ENCODE results near the gene EIF4EBP3.

Gene EIF4EBP3

DNA sequence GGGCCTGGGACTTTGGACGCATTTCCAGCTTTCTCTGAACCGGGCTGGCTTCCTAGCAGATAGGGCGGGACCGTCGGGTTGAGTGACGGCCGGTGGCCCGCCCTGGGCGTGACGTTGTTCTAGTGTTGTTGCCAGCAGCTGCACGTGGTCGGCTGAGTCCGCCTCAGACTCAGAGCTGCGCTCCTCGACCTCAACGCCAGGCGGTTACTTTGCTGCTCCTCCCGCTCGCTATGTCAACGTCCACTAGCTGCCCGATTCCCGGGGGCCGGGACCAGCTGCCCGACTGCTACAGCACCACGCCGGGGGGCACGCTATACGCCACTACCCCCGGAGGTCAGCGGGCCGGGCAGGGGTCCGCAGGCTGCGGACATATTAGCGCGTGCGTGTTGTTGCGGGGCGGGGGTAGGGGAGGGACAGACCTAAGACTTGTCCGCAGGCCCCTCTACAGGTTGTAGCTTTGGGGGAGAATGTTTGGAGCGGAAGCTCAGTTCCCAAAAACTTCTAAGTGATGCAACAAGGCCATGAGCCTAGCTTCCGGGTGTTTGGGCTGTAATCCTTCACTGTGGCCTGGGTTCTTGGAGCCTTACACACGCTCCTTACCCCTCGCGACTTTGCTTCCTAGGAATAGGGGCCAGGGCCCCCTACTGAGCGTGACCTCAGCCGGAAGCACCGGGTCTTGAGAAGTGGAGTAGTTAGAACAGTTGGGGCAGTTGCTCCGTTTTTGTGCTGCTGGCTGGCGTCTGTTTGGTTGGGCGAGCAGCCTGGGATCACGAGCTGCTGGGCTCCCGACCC, at the start of gene EIF4EBP3:
Gene EIF4EBP3, plus strand, starts transcription at position 155 of the 792 bp plus-strand sequence. Its CDS starts 76 bp downstream, at position 231.
- peak; percentile 73 for DNase-seq

DNA sequence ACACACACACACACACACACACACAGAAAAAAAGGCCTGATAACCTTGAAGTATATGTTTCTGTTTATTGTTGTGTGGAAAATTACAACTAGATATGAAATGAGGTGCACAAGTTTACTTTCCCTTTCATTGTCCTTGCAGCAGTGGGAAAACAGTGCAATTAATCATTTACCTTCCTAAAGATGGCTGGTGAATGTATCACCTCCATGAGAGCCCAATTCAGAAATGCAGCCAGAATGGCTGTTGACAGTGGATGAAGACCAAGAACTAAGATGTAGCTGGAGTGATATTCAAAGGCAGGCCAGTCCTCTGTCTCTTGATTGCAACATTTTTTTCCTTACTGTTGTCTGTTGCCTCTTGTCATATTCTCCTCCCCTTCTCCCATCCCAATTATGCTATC, 49.6 kb upstream of the EIF4EBP3 start:
- DNase-seq: no peak

DNA sequence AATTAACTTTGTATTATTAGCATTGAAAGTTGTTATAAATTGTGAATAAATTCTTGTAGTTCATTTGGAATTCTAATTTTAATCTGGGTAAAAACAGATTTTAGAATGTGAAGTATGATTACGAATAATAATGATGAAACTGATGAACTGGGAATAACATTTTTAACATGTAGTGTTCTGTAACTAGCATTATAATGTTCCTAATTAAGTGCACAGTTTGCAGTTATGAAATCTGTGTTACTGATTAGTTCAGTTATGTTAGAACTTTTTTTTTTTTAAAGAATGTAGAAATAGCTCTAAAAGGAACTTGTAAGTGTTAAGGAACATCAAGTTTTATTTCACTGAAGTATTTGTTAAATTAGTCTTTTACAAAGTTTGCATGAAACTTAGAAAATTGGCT, 48.9 kb upstream of the EIF4EBP3 start:
- no peak for DNase-seq

DNA sequence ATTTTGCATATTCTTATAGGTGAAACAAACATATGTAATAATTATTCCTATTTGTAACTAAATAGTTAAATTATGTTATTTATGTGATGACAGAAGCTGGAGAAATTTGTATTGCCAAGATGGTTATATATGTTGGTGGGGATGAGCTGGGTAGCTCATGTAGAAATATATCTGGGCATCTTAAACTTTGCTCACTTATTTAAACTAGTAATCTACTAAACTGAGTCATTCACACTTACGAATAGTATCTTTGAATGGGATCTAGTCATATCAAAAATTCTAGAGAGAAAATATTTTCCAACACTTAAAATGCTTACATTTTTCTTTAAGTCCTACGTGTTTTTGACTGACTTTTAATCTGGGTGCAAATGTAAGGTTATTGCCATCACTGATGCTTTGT, 44.6 kb upstream of the EIF4EBP3 start:
- no peak for DNase-seq

DNA sequence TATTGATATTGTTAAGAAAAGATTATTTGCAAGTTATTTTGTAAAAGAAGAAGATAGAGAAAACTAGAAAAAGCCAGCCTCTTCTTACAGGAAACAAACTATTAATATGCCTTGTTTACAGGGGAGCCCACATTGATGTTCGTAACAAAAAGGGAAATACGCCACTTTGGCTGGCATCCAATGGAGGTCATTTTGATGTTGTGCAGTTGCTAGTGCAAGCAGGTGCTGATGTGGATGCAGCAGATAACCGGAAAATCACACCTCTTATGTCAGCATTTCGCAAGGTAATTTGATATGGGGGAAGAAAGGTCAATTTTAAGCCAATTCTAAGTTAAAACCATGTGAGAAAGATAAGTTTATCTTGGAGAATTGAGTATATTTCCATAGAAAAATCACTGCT, 37.6 kb upstream of the EIF4EBP3 start:
- peak; percentile 45 for DNase-seq

DNA sequence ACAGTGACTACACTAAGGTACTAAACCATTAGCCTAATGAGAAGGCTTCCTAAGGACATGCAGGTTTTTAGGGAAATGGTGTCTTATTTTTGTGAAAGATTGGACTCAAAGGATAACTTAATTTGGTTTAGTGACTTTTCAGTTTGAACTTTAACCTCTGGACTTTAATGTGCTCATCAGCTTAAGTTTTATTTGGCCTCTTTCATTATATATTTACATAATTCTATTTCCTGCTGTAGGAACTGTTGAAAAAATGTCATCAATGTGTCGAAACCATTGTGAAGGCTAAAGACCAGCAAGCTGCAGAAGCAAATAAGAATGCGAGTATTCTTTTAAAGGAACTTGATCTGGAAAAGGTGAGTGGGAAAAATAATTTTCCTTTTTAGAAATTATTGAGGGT, 34.3 kb upstream of the EIF4EBP3 start:
- DNase-seq: no peak

DNA sequence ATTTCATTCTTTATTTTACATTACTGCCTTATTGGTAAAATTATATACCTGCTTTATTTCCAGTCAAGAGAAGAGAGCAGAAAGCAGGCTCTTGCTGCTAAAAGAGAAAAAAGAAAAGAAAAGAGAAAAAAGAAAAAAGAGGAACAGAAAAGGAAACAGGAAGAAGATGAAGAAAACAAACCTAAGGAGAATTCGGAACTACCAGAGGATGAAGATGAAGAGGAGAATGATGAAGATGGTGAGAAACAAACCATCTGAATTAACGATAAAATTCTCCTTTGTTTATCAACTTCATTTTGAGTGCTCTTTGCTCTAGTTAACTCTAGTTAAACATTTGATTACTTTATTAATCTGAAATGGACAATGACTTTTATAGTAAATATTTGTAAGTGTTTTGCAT, 23.5 kb upstream of the EIF4EBP3 start:
- DNase-seq: no peak

DNA sequence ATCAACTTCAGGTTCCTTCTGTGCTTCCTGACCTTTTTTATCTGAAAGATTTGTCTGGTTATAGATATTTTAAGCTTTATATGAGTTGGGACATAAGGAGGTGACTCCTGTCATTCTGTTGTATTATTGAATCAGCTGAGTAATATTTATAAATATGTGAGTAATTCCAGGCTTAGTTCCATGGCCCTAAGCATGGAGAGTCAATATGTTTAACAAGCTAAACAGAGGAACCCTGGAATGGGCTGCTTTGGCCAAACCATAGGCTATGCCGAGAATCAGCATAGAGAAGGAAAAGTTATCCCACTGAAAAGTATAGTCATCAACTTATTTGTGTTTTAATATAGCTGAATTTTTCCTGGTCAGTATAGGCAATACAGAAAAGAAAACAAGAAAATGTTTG, 7.2 kb upstream of the EIF4EBP3 start:
- DNase-seq: no peak

DNA sequence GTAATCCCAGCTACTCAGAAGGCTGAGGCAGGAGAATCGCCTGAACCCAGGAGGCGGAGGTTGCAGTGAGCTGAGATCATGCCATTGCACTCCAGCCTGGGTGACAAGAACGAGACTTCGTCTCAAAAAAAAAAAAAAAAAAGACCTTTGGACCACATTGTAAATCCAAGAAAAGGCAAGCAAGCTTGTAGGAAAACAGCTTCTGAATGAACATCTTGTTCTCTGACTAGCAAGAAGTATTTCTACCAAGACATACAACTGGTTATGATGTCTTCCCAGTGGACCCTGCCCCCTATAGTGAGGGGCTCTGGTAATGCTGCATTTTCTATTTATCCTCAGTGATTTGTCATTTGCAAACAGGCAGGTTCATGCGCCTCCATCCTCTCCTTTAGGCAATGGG, 4.5 kb upstream of the EIF4EBP3 start:
- DNase-seq: no peak

DNA sequence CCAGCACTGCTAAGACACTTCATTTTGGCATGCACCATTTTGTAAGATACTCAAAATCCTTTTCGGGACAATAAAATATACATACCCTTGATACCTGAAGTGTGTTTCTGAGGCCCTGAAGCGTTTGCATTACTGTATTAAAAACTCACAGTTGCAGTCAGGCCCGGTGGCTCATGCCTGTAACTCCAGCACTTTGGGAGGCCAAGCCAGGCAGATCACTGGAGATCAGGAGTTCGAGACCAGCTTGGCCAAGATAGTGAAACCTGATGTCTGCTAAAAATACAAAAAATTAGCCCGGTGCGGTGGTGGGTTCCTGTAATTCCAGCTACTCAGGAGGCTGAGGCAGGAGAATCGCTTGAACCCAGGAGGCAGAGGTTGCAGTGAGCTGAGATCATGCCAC, 2.5 kb upstream of the EIF4EBP3 start:
- no peak for DNase-seq

DNA sequence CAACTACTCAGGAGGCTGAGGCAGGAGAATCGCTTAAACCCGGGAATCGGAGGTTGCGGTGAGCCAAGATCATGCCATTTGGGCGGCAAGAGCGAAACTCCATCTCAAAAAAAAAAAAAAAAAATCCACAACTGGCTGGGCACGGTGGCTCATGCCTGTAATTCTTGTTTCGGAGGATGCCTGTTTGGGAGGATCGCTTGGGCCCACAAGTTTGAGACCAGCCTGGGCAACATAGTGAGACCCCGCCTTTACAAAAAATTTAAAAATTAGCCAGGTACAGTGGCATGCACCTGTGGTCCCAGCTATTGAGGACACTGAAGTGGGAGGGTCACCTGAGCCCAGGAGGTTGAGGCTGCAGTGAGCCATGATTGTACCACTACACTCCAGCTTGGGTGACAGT, 1.9 kb upstream of the EIF4EBP3 start:
- no peak for DNase-seq

DNA sequence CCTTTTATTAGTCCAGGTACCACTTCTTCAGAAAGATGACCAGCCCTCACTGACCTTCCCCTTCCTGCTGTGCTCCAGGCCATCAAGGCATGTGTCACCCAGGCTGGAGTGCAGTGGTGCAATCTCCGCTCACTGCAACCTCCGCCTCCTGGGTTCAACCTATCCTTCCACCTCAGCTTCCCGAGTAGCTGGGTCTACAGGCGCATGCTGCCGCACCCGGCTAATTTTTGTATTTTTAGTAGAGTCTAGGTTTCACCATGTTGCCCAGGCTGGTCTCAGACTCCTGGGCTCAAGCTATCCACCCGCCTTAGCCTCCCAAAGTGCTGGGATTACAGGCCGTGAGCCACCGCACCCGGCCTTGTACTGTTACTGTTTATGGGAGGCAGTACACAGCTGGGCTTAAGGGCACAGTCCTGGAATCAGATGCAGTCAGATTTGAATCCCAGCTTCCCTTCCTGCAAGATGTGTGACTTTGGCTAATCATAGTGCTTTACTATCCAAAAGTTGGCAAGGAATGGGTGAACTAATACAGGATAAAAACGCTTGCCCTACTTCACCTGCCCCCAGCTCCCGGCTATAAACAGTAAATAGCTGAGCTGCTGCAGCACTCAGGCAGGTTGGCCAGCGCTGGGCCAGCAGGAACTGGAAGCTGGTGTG, 483 bp upstream of the EIF4EBP3 start:
- no peak for DNase-seq

DNA sequence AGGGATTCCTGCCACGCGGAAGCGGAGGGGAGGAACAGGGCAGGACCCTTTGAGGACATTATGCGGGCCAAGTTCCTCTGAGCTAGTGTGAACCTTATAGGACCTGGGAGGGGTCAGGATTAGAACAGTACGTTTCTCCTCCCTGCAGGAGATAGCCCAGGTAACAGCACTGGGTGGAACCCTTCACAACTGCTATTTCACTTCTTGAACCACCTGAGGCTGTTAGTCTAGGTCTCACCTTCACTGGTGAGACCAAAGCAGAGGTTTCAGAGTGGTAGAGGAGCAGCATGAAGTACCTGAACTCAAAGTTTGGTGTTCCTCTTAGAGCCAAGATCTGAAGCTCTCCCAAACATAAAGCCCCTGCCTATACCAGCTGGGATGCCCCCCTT, 832 bp downstream of the EIF4EBP3 start:
- no peak for DNase-seq

DNA sequence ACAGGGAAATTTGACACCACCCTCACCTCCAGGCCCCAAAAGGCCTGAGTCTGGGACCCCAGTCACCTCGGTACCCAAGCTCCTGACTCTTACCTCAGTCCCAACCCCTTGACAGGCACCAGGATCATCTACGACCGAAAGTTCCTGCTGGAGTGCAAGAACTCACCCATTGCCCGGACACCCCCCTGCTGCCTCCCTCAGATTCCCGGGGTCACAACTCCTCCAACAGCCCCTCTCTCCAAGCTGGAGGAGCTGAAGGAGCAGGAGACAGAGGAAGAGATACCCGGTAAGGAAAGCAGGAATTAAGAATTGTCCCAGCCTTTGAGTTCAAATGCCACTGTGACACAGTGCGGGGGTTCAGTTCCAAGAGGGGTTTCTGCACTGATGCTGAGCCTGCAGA, 1.3 kb downstream of the EIF4EBP3 start:
- no peak for DNase-seq

DNA sequence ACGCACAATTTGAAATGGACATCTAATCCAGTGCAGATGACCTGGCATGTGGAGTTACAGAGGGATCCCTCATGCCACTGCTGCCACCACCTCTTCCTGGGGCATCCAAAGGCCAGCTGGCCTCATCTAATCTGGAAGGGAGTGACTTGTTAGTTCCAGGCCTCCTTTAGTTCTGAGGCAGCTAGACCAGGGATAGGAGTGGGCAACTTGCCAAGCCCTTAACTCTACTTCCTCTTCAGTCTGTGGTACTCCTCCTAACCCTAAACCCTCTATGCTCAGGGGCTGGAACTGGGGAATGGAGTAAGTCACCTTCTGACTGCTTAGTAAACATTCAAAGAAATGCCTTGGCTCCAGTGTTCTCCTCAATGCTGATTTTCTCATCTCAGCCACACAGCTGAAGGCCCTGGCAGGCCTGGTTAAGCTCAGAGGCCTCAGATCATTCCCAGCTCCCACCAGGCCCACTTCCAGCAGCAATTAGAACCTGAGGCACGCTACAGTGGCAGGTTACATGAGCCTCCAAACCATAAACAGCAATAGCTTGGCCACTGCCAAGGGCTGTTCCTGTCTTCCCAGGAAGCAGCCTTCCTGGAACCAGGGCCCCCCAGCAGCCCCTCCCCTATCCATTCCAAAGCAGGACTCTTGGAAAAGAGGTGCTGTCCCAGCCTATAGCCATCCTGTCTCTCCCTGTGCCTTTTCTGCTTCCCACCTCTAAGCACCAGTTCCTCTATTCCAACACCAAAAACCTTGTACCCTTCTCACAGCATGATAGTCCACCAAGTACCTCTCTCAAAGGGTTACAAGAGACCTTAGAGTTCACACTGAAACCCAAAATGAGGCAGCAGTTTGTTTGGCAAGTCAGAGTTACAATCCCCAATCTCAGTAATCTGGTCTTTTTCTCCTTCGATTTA, 2.0 kb downstream of the EIF4EBP3 start:
- DNase-seq: no peak

DNA sequence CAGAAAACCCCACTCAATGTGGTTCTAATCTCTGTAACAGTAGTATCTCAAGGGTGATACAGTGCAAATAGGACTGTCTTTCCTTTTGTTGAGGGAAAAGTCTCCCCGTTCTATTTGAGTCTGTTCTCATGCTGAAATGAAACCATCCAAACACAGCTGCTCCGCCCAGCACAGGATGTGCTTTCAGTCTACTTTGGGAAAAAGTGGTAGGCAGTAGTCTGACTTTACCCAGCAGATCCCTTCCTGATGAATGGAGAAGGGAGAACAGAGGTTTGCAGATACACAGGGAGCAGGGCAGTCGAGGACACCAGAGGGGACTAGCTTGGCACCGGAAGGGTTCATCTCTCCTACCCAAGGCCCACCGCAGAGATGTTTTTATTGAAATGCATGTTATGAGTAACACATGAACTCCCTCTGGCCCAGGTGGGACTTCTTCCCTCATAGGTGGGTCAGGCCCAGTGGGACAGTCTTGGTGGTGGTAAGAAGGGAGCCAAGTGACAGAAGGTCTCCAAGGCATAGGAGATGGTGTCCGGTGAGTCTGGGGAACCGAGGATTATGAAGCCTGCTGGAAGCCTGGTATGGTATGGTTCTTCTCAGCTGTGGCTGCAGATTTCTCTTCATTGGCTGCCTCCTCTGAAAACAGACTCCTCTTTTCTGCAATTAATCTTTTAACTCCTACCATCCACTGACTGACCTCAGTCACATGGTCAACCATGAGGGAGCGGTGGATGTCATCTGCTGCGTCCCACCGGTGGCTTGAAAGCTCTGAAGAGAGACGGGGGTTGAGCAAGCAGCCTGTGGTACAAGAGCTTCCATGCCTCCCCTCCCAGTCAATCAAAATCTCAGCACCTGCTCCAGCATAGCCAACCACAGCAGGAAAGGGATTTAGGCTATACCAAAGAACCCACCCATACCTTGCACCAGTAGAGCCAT, 3.0 kb downstream of the EIF4EBP3 start:
- no peak for DNase-seq

DNA sequence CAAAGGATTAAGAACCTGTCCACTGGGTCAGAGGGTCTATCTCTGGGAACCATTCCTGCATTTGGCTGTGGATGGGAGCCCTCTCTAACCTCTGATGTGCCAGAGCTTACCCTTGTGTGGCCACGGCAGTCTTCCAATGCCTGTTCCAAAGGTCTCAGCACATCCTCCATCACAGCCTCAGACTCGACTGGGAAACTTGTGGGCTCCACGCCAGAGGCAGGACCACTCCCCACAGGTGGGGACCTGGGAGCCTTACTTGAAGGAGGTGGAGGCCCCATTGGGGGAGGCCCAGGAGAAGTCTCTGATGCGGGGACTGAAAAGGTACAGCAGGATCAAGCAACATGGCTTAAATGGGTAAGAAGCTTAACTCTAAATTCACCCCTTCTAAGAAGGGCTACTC, 4.4 kb downstream of the EIF4EBP3 start:
- DNase-seq: no peak

DNA sequence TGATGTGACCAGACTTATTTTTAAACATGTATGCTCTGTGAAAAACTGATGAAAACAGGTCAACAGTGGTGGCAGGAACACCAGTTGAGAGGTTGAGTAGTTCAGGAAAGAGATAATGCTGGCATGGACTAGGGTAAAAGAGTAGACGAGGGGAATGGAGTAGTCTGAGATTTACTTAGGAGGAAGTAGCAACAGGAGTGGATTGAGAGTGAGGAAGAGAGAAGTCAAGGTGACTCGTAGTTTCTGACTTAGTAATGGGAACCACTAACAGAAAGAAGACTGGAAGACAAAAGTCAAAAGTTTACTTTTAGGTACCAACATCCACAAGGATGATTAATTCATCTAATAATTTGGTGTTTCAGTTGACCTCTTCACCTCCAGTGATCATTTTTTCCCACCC, 6.2 kb downstream of the EIF4EBP3 start:
- no peak for DNase-seq

DNA sequence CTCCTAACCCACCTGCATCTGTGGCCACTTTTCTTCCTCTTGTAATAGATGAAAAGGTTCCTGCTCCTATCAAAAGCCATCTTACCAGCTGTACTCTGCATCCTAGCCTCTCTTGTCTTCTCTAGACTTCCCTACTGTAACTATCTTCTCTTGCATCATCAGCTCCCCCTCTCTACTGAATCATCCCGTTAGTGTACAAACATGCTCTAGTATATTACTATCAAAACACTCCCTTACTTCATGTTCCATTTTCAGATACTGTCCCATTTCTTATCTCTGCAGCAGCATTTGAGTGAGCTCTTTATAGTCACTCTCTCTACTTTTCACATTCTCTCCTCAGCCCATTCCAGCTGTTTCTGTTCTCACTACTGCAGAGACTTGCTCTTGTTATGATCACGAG, 7.0 kb downstream of the EIF4EBP3 start:
- no peak for DNase-seq

DNA sequence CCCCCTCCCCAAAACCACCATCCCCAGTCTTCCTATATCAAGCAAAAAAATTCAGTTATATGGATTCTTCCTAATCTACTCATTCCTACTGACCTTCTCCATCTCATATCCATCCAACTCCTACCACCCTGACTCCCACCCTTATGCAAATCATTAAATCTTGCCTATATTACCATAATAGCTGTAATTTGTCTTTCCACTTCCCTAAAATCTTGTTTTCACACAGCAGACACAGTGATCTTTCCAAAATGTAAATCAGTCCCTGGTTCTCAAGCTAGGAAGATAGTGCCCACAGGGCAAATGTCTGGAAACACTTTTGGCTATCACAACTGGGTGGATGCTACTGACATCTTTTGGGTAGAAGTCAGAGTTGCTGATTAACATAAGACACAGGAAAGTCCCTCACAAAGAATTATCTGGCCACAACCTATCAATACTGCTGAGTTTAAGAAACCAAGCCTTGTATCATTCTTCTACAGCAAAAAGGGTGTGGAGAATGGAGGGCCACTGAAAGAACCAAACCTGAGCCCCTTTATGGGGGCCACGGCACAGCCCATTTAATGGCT, 8.4 kb downstream of the EIF4EBP3 start:
- no peak for DNase-seq

DNA sequence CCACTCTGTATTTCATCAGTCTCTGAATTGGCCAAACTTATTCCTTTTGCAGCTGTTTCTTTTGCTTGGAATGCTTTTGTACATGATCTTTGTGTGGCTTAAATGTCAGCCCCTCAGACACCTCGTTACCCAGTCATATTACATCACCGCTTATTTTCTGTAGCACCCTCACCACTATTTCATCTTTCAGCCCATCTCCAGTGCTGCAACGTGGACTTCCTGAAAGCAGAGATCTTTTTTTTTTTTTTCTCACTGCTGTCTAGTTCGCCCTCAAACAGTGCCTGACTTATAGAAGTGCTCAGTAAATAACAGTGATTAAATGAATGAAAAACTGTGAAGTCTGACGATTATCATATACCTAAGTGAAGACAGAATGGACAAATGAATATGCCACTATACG, 9.0 kb downstream of the EIF4EBP3 start:
- DNase-seq: no peak

DNA sequence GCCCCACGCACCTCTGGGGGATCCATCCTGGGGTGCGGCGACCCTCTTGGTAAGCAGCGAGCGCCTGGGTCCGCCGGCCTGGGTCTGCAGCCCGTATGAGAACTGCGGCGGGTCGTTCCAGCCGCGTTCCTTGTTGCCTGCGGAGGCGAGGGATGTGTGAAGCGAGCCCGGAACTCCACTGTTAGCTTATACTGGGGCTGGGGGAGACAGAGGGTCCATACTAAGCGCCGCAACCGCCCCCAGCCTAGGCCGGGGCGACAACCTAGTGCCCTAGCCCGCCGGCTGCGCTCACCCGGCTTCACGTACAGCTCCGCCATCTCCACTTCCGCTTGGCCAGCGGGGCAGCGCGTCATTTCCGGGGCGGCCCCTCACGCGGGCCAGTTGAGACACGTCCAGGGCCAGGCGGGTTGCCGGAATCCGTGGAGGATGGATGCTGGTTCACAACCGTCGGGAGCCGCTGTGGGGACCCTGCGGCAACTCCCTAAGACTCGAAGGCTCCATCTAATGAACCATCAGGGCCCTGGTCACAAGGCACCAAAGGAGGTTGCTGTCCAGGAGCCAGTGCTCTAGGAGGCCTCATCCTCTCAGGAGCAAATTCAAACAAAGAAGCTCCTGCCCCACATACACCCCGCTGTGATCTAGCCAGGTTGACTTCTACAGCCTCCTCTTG, 9.8 kb downstream of the EIF4EBP3 start, which contains the start of gene SRA1:
Gene SRA1, minus strand, starts transcription at position 338 of the 670 bp plus-strand sequence. Its CDS starts 21 bp downstream, at position 317.
- peak; percentile 82 for DNase-seq
